ENCODE measurements around the gene HOXD13. TPM values are rescaled to one million over a fixed set of nuclear protein-coding genes. Genes with fewer than 3 reads are reported as not detected.

HOXD13 gene
- total and polyA plus RNA-seq, 2 of the 8 experiments (the other 6 are each of a cell fraction or from before 2014, with no cell fraction given): not detected

DNA sequence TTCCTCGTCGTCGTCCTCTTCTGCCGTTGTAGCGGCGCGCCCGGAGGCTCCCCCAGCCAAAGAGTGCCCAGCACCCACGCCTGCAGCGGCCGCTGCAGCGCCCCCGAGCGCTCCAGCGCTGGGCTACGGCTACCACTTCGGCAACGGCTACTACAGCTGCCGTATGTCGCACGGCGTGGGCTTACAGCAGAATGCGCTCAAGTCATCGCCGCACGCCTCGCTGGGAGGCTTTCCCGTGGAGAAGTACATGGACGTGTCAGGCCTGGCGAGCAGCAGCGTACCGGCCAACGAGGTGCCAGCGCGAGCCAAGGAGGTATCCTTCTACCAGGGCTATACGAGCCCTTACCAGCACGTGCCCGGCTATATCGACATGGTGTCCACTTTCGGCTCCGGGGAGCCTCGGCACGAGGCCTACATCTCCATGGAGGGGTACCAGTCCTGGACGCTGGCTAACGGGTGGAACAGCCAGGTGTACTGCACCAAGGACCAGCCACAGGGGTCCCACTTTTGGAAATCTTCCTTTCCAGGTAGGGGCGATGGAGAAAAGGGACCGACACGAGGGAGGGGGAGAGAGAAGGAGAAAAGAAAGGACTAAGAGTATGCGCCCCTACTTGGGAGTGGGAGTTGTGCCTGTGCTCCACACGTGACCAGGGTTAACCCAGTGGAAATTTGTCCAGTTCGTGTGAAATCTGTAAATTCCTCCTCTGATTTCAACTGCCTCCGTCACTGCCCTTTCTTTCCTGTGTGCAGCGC is 800 bp downstream of the HOXD13 start (continued):
- TF ChIP-seq ATF3 (IDR thresholded peaks at IDR 0.05; ENCODE audit: insufficient read depth, low read depth, low read length): no peak
- TF ChIP-seq RFX5 (IDR thresholded peaks at IDR 0.05; ENCODE audit: borderline replicate concordance, low read depth, low read length): no peak
- TF ChIP-seq POLR2A (IDR thresholded peaks at IDR 0.05; ENCODE audit: control extremely low read depth in 1 of 2, low read depth in 2 of 2, low read length in 2 of 2): no peak

Measured in H1 (cell line).